Prostate gland (tissue), 2 donors: ENCODE data around the gene KLF6. TPM values are rescaled to one million over a fixed set of nuclear protein-coding genes. Genes with fewer than 3 reads are reported as not detected.

Experiments used
- DNase-seq: peaks from one replicate; pipeline ENCODE4 v3.0.0-alpha.2; 2019; ENCODE audit warnings: low spot score
- H3K27ac ChIP-seq, 2 donors: fragments of 200-600 bp; sonication (generic); 2 replicates each; pipeline ENCODE4 v1.5.1; 2017 to 2019
- H3K27me3 ChIP-seq: fragments of 200-600 bp; sonication (generic); replicated peaks from 2 replicates; pipeline ENCODE4 v1.5.1; 2019; ENCODE audit not compliant: insufficient read depth
- H3K36me3 ChIP-seq, 2 donors: fragments of 200-600 bp; sonication (generic); 1 replicate in 1 of 2; 2 replicates in 1 of 2; pipeline versions ENCODE4 v1.5.1 to v1.8.1; 2017 to 2019
- H3K4me1 ChIP-seq: fragments of 200-600 bp; sonication (generic); replicated peaks from 2 replicates; pipeline ENCODE4 v1.5.1; 2019
- H3K4me3 ChIP-seq, 2 donors: fragments of 200-600 bp; sonication (generic); 2 replicates each; pipeline ENCODE4 v1.5.1; 2017 to 2019
- H3K9me3 ChIP-seq: fragments of 200-600 bp; sonication (generic); 2 replicates; pipeline ENCODE4 v1.5.1; 2017
- POLR2A ChIP-seq: fragments of 450-650 bp; IDR thresholded peaks from one replicate; pipeline ENCODE4 v1.6.1; 2016; ENCODE audit warnings: antibody characterized with exemption, mild to moderate bottlenecking
- POLR2AphosphoS5 ChIP-seq: sonication (generic); formaldehyde crosslinking; IDR thresholded peaks from one replicate; pipeline ENCODE4 v1.6.1; 2017; ENCODE audit warnings: antibody characterized with exemption
- WGBS: methylation state at CpG from one replicate; pipeline ENCODE4 v1.1.5; 2018; 5-methylcytosine and 5-hydroxymethylcytosine counted together
- intact Hi-C: fragments of 100-400 bp; cut with DNase I; formaldehyde crosslinking; loops from one replicate; pipeline ENCODE4 v1.14.2; 2022
- total RNA-seq, 2 donors: library from RNA; depleted of rRNA; stranded (reverse); fragments of >200 nt; gene quantifications; one replicate each; pipeline ENCODE4 v1.1.0, GENCODE V29; 2016
- TF ChIP-seq, protein P1 (sequence below), 4 experiments: fragments of 200-600 bp in 2 of 4; fragments of 450-650 bp in 2 of 4; sonication (generic) in 2 of 4; IDR thresholded peaks; 1 replicate in 3 of 4; 2 replicates in 1 of 4; pipeline ENCODE4 v1.5.1; 2016 to 2019; ENCODE audit warnings: antibody characterized with exemption in 4 of 4, mild to moderate bottlenecking in 2 of 4, moderate library complexity in 2 of 4

KLF6 gene
- total RNA-seq, 2 donors from 2014 or later = 17.5 to 42.3 TPM

DNA sequence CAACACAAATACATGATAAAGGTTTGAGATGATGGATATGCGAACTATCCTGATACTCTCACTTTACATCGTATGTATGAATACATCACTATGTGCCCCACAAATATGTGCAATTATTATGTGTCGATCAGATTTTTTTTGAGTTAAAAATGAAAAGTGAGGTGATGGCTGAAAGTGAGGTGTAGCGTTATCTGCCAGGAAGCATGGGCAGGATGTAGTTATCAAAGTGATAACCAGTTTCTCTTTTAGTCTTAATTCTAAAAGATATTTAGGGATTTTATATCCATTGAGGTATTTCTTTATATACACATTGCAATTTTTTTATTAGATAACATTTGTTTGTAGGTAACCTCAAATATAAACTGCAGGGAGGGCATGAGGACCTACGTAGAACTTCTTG lies 15.6 kb upstream of the KLF6 start:
- WGBS = 92% methylated on average over 5 of the region's 5 CpGs
- Histone ChIP-seq H3K36me3 (no peaks in the 10 kb centered on the region), H3K27ac (no peak overlapping the region), H3K27me3 (no peaks in the 10 kb centered on the region), H3K4me1 (no peaks in the 10 kb centered on the region), H3K9me3 (no peaks in the 10 kb centered on the region), H3K4me3 (no peak overlapping the region)
- no peak for TF ChIP-seq POLR2AphosphoS5
- no peak for TF ChIP-seq POLR2A
- TF ChIP-seq, protein P1, sequence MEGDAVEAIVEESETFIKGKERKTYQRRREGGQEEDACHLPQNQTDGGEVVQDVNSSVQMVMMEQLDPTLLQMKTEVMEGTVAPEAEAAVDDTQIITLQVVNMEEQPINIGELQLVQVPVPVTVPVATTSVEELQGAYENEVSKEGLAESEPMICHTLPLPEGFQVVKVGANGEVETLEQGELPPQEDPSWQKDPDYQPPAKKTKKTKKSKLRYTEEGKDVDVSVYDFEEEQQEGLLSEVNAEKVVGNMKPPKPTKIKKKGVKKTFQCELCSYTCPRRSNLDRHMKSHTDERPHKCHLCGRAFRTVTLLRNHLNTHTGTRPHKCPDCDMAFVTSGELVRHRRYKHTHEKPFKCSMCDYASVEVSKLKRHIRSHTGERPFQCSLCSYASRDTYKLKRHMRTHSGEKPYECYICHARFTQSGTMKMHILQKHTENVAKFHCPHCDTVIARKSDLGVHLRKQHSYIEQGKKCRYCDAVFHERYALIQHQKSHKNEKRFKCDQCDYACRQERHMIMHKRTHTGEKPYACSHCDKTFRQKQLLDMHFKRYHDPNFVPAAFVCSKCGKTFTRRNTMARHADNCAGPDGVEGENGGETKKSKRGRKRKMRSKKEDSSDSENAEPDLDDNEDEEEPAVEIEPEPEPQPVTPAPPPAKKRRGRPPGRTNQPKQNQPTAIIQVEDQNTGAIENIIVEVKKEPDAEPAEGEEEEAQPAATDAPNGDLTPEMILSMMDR (IDR thresholded peaks at IDR 0.05) = no peak
- intact Hi-C loops = no loop called here
- no peak for DNase-seq

DNA sequence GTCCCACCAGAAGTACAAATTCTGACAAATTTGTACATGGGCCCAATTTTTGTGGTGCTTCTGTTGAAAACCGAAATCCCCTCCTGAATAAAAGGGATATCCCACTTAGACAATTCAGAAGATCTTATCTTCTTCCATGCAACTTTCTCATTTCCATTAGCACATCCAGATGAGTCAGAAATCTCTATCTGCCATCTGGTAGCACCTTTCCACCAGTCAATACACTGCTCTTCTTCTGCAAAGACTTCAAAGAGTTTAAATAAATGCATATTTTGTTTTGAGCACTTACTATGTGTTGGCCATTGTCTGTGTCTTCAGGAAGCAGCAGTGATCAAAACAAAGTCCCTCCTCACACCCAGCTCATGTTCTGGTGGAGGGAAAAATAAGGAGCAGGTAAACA lies 12.7 kb upstream of the KLF6 start:
- TF ChIP-seq, protein P1 (IDR thresholded peaks at IDR 0.05) = no peak
- TF ChIP-seq POLR2A = no peak
- no peak for TF ChIP-seq POLR2AphosphoS5
- intact Hi-C loops = no loop called here
- no peaks in the 10 kb centered on the region for H3K27me3 ChIP-seq

DNA sequence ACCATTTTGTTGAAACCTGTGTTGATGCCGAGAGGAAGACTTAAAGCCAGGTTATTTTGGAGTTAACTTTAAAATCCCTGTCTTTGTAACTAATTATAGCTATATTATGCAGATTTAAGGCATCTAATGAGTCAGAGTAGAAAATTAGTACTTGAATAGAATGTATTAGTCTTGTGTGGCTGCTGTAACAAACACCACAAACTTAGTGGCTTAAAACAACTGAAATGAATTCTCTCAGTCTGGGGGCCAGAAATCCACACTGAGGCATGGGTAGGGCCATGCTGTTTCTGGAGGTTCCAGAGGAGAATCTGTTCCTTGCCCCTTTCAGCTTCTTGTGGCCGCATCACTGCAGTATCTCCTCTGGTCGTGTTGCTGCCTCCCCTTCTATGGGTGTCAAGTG lies 8.5 kb upstream of the KLF6 start:
- Histone ChIP-seq H3K27me3 (no peaks in the 10 kb centered on the region), H3K4me3 (no peak overlapping the region), H3K27ac (no peak overlapping the region), H3K36me3 (no peaks in the 10 kb centered on the region), H3K4me1 (no peaks in the 10 kb centered on the region), H3K9me3 (no peaks in the 10 kb centered on the region)
- intact Hi-C loops = no loop called here
- TF ChIP-seq, protein P1 (IDR thresholded peaks at IDR 0.05) = no peak
- DNase-seq = no peak
- WGBS = 99% methylated on average over 3 of the region's 3 CpGs

More for the DNA sequence above, 12.7 kb upstream of the KLF6 start:
- no peaks in the 10 kb centered on the region for H3K36me3 ChIP-seq
- no peaks in the 10 kb centered on the region for H3K9me3 ChIP-seq
- no peak for DNase-seq
- no peak overlapping the region for H3K27ac ChIP-seq
- no peak overlapping the region for H3K4me3 ChIP-seq
- WGBS = 41% methylated on average over 1 of the region's 1 CpG
- no peaks in the 10 kb centered on the region for H3K4me1 ChIP-seq

DNA sequence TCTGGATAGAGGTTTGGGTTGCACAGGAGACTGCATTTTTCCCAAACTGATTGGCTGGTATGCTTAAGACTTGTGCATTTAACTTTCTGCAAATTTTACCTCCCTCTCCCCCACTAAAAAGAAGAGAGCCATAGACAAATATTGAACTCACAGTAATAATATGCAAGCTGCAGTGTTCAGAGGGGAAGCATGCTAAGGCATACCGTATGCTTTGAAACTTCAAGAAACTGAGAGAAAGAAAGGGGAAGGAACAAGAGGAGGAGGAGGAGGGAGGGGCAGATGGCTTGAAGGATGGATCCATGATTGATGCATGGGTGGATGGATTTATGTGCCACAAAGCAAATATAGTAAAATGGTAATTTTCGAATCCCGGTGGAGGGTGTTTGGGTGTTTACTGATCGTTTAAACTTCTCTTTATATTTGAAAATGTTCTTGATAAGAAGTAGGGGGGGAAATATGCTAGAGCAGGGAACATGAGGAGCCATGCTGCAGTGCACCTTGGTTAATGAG lies 7.8 kb upstream of the KLF6 start:
- Histone ChIP-seq H3K27me3 (no peaks in the 10 kb centered on the region), H3K36me3 (no peaks in the 10 kb centered on the region), H3K4me3 (no peak overlapping the region), H3K27ac (no peak overlapping the region), H3K9me3 (no peaks in the 10 kb centered on the region), H3K4me1 (no peaks in the 10 kb centered on the region)
- intact Hi-C loops = no loop called here
- TF ChIP-seq POLR2AphosphoS5 (no peak), POLR2A (no peak)
- TF ChIP-seq, protein P1 (IDR thresholded peaks at IDR 0.05) = no peak
- WGBS = 43% methylated on average over 4 of the region's 4 CpGs
- DNase-seq = no peak

DNA sequence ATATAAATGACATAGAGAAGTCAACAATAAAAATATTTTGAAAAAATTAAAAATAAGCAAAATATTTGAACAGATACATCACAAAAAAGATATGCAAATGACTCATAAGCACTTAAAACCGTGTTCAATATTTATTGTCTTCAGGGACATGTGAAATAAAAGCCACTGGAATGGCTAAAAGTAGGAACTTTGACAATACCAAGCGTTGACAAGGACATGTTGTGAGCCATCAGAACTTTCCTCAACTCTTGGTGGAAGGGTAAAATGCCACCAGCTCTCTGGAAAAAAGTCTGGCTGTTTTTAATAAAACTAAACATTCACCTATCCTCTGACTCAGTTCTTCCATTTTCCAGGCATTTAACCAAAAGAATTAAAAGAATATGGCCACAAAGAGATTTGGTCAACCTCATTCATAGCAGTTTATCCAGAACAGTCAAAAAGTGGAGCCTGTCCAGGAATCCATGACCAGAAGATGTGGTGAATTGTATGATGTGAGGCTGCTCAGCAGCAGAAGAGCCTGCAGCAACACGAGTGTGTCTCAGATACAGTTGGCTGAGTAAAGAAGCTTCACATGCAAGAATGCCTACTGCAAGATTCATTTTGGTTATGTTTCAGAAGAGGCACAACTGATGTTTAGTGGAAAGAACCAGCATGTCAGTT lies 7.1 kb upstream of the KLF6 start:
- Histone ChIP-seq H3K4me1 (no peaks in the 10 kb centered on the region), H3K36me3 (no peaks in the 10 kb centered on the region), H3K27me3 (no peaks in the 10 kb centered on the region), H3K27ac (no peak overlapping the region), H3K9me3 (no peaks in the 10 kb centered on the region), H3K4me3 (no peak overlapping the region)
- intact Hi-C loops = no loop called here
- no peak for TF ChIP-seq POLR2A
- TF ChIP-seq, protein P1 (IDR thresholded peaks at IDR 0.05) = no peak
- TF ChIP-seq POLR2AphosphoS5 = no peak
- 82% methylated on average over 3 of the region's 3 CpGs for whole genome bisulfite sequencing
- DNase-seq = no peak
